Vagina (tissue), 2 donors: ENCODE measurements around the gene HNRNPA2B1.
"Not testable (repeated sequence)": the region's sequence is repeated elsewhere in the genome, so short reads cannot be mapped to it uniquely, and the experiment has no call there.

Source experiments
- POLR2AphosphoS5 ChIP-seq, 2 donors: sonication (generic); formaldehyde crosslinking; IDR thresholded peaks; one replicate each; pipeline ENCODE4 v1.9.0; 2017; ENCODE audit warnings: antibody characterized with exemption in 2 of 2, mild to moderate bottlenecking in 2 of 2, low read depth in 1 of 2; ENCODE audit not compliant: insufficient read depth in 1 of 2
- TF ChIP-seq, protein P1 (sequence below), 3 experiments: fragments of 450-650 bp in 2 of 3; fragments of 200-600 bp in 1 of 3; sonication (generic) in 1 of 3; IDR thresholded peaks; one replicate each; pipeline ENCODE4 v1.5.1; 2017 to 2019; ENCODE audit warnings: antibody characterized with exemption in 3 of 3, mild to moderate bottlenecking in 2 of 3, moderate library complexity in 2 of 3

DNA sequence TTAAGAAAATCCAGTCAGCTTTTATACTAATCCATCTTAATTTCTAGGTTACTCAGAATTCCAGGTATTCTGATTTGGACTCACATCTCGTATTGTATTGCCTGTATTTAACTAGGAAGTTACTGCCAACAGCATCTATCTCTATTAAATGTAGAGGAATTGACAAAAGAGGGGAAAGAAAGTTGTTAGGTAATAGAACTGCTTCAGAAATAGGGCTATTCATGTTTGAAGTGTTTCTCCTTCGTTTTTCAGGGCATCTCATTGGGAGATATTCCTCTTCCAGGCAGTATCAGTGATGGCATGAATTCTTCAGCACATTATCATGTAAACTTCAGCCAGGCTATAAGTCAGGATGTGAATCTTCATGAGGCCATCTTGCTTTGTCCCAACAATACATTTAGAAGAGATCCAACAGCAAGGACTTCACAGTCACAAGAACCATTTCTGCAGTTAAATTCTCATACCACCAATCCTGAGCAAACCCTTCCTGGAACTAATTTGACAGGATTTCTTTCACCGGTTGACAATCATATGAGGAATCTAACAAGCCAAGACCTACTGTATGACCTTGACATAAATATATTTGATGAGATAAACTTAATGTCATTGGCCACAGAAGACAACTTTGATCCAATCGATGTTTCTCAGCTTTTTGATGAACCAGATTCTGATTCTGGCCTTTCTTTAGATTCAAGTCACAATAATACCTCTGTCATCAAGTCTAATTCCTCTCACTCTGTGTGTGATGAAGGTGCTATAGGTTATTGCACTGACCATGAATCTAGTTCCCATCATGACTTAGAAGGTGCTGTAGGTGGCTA is 16.1 kb downstream of the HNRNPA2B1 start:
- TF ChIP-seq, protein P1, sequence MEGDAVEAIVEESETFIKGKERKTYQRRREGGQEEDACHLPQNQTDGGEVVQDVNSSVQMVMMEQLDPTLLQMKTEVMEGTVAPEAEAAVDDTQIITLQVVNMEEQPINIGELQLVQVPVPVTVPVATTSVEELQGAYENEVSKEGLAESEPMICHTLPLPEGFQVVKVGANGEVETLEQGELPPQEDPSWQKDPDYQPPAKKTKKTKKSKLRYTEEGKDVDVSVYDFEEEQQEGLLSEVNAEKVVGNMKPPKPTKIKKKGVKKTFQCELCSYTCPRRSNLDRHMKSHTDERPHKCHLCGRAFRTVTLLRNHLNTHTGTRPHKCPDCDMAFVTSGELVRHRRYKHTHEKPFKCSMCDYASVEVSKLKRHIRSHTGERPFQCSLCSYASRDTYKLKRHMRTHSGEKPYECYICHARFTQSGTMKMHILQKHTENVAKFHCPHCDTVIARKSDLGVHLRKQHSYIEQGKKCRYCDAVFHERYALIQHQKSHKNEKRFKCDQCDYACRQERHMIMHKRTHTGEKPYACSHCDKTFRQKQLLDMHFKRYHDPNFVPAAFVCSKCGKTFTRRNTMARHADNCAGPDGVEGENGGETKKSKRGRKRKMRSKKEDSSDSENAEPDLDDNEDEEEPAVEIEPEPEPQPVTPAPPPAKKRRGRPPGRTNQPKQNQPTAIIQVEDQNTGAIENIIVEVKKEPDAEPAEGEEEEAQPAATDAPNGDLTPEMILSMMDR (IDR thresholded peaks at IDR 0.05): not testable (repeated sequence)
- not testable (repeated sequence) for TF ChIP-seq POLR2AphosphoS5 (IDR thresholded peaks at IDR 0.05; ENCODE audit: insufficient read depth in 1 of 2, low read depth in 1 of 2)
